Ectodermal cell (in vitro differentiated cells): ENCODE measurements around the gene TOR1A.

Experiments used
- H3K27ac ChIP-seq: 2 replicates; pipeline ENCODE4 v1.7.0; 2013; ENCODE audit warnings: mild to moderate bottlenecking, low read depth, low read length; ENCODE audit not compliant: insufficient read depth, poor library complexity, severe bottlenecking
- H3K27me3 ChIP-seq: 2 replicates; pipeline ENCODE4 v1.7.0; 2013; ENCODE audit warnings: mild to moderate bottlenecking, low read length; ENCODE audit not compliant: insufficient read depth, control insufficient read depth, poor library complexity, severe bottlenecking
- H3K36me3 ChIP-seq: one replicate; pipeline ENCODE4 v1.7.0; 2013; ENCODE audit warnings: low read length; ENCODE audit not compliant: control insufficient read depth, insufficient read depth
- H3K4me1 ChIP-seq: one replicate; pipeline ENCODE4 v1.7.0; 2013; ENCODE audit warnings: low read length; ENCODE audit not compliant: control insufficient read depth, insufficient read depth
- H3K4me3 ChIP-seq: 2 replicates; pipeline ENCODE4 v1.7.0; 2013; ENCODE audit warnings: low read depth, low read length, control low read depth; ENCODE audit not compliant: insufficient read depth
- H3K9me3 ChIP-seq: 2 replicates; pipeline ENCODE4 v1.7.0; 2013; ENCODE audit warnings: mild to moderate bottlenecking, low read length, moderate library complexity; ENCODE audit not compliant: control insufficient read depth
- WGBS, 2 experiments: methylation state at CpG; one replicate each; pipeline ENCODE4 v1.1.7; 2013; ENCODE audit warnings: missing lambda C conversion rate in 2 of 2; 5-methylcytosine and 5-hydroxymethylcytosine counted together

Gene TOR1A

DNA sequence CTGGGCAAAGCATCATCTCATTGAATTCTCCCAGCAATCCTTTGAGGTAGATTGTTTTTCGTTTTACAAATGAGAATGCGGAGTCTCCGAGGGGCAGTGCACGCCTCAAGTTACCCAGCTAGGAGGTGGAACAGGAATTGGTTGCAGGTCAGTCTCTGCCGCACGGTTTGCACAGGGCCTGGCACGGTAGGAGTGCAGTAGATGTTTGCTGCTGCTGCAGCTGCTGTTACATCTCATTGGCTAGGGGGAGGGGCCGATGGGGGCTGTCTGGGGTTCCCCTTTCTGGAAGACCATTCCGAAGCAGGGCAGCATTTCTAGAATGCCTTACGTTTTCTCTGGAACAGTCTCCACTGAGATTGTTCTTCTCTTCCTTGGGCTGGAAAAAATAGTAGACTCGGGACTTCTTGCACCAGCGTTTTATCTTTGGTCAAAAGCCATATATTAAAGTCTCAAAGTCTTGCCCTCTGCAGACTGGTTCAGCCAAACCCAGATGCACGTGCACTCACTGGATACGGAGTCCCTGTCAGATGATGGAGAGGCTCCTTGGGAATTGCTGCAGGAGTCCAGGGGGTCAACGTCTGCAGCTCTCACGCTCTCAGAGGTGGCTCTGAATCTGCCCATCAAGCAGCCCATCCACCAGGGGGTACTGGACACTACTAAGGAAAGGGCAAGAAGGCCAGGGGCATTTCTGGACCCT is 12.5 kb upstream of the TOR1A start:
- 68 to 69% methylated on average over 16 of the region's 16 CpGs for WGBS, 2 experiments
- no peaks in the 10 kb centered on the region for H3K9me3 ChIP-seq
- peak overlapping the region; percentile 92 for H3K4me3 ChIP-seq
- H3K27me3 ChIP-seq, result no peaks in the 10 kb centered on the region
- peaks cover 5% of the 10 kb centered on the region for H3K36me3 ChIP-seq
- peaks cover 5% of the 10 kb centered on the region for H3K4me1 ChIP-seq
- H3K27ac ChIP-seq, result no peak overlapping the region

DNA sequence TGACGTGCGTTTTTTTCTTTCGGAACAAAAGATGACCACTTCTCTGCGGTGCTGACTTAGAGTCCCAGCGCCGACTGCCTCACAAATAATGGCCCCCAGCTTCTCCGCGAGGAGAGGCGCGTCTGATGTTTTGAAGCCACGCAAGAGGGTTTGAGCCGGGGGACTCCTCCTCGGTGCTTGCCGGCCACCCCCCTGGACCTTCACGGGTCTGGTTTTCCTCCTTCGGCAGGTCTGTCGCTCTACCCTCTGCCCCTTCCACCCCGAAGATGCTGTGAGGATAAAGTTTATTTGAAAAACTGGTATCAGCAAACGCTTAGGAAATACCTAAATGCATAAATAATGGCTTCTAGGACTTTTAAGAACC is 11.9 kb upstream of the TOR1A start:
- H3K4me3 ChIP-seq, result peak overlapping the region; percentile 92
- H3K4me1 ChIP-seq, result peaks cover 5% of the 10 kb centered on the region
- 1 to 5% methylated on average over 18 to 19 of the region's 19 CpGs for WGBS, 2 experiments
- H3K27me3 ChIP-seq, result no peaks in the 10 kb centered on the region
- H3K27ac ChIP-seq, result no peak overlapping the region
- H3K9me3 ChIP-seq, result no peaks in the 10 kb centered on the region
- peaks cover 5% of the 10 kb centered on the region for H3K36me3 ChIP-seq

DNA sequence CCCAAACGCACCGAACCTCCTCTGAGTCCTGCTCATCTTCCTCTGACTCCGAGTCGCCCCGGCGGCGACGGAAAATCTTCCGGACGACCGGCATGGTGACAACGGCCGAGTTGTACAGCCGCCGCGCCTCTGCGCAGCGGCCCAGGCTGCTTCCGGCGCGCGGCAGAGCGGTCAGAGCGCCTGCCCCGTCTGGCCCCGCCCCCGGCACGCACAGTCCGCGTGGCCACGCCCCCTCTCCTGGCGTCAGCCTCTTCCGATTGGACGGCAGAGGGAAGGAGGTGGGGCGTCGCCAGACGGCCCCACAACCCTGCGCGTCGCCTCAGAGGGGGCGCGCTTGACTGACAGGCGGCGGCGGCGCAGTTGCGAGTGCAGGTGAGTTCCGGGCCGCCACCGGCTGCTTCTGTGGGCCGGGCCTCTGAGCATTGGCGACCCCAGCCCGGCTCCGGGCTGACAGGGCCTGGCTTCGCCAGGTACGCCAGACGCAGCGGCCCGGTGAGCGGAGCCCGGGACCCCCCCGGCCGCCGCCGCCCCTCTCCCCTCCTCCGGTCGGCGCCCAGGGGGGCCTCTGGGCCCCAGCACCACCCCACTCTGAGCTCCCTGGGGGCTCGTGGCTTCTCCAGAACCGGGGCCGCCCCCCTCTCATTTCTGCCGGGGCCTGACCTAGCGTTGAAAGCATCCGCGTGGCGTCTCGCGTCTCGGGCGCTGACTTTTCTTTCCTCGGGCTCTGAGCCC is 11.4 kb upstream of the TOR1A start, which contains the start of the genes C9orf78 and USP20:
C9orf78 (minus strand) TSS at position 148 of the 732 bp plus-strand sequence; CDS start at position 94, 54 bp downstream.
USP20 (plus strand) TSS at position 331 of the 732 bp plus-strand sequence. CDS start 17,098 bp downstream, outside the sequence.
- Histone ChIP-seq H3K4me3 (peak within 1 kb of the TSS; percentile 92), H3K27me3 (no peaks in the 10 kb centered on the region), H3K36me3 (peaks cover 9% of the 10 kb centered on the region), H3K27ac (no peak within 1 kb of the TSS), H3K4me1 (peaks cover 5% of the 10 kb centered on the region), H3K9me3 (no peaks in the 10 kb centered on the region)
- WGBS, 2 experiments, result 0% methylated on average over 81 of the region's 81 CpGs

DNA sequence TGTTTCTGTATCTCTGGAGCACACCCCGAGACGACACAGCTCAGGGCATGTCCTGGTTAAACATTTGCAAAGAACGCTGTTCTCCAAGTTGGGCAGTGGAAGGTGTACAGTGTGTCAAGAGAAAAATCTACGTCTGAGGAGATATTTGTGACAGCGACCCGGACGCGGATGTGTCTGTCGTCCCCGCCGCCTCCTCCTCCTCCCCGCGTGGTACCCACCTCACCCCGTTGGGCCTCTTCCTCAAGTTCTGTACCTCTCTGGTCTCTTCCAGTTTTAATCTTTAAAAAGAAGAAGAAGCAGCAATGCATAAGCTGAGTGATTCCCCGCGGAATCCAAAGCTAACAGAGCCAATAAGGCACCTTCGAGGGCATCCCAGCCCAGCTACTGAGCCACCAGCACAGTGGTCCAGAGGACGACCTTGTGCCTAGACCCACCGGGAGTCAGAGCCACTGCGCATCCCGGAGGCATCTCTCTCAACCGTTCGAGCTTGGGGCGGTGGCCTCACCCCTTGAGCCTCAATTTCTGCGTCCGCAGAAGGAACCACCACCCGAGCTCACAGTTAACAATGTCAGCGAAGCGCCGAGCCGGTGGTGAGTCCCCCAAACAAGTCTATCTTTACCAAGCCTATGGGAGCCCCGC is 10.7 kb upstream of the TOR1A start:
- Histone ChIP-seq H3K36me3 (peaks cover 15% of the 10 kb centered on the region), H3K9me3 (no peaks in the 10 kb centered on the region), H3K4me3 (peak overlapping the region; percentile 92), H3K27ac (no peak overlapping the region), H3K27me3 (no peaks in the 10 kb centered on the region), H3K4me1 (peaks cover 5% of the 10 kb centered on the region)
- 5 to 6% methylated on average over 32 of the region's 32 CpGs for WGBS, 2 experiments

DNA sequence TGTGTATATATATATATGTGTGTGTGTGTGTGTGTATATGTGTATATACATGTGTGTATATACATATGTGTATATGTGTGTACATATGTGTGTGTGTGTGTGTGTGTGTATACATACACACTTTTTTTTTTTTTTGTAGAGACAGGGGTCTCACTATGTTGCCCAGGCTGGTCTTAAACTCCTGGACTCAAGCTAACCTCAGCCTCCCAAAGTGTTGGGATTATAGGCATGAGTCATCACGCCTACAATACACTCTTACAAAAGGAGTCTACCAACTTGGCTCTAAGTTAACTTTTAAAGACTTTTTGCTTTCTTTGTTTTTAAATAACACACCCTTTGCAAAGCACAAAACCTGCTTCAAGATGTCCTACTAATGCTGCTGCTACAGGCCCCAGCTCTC is 9.0 kb upstream of the TOR1A start:
- no peak overlapping the region for H3K4me3 ChIP-seq
- H3K4me1 ChIP-seq, result peaks cover 5% of the 10 kb centered on the region
- no peaks in the 10 kb centered on the region for H3K27me3 ChIP-seq
- no peak overlapping the region for H3K27ac ChIP-seq
- 83 to 95% methylated on average over 1 of the region's 1 CpG for WGBS, 2 experiments
- H3K9me3 ChIP-seq, result no peaks in the 10 kb centered on the region
- H3K36me3 ChIP-seq, result peaks cover 25% of the 10 kb centered on the region

DNA sequence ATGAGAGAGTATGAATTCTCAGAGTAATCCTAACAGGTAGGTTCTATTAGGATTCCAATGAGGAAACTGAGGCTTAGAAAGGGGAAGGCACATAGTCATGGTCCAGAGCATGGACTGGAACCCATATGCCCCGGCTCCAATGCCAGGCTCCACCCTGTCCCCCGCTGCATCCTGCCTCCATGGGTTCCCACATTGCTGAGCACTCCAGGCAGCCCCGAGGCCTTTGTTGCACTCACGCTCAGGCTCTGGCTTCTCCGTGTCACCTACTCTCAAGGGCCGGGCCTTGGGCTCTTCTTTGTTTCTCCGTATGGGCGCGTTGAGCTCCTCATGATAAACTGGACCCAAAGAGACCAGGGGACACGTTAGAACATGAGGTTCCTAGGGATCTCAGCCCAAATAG is 5.0 kb upstream of the TOR1A start:
- Histone ChIP-seq H3K4me1 (no peaks in the 10 kb centered on the region), H3K9me3 (no peaks in the 10 kb centered on the region), H3K27me3 (no peaks in the 10 kb centered on the region), H3K27ac (no peak overlapping the region), H3K36me3 (peaks cover 25% of the 10 kb centered on the region), H3K4me3 (no peak overlapping the region)
- WGBS, 2 experiments, result 95% methylated on average over 10 of the region's 10 CpGs

DNA sequence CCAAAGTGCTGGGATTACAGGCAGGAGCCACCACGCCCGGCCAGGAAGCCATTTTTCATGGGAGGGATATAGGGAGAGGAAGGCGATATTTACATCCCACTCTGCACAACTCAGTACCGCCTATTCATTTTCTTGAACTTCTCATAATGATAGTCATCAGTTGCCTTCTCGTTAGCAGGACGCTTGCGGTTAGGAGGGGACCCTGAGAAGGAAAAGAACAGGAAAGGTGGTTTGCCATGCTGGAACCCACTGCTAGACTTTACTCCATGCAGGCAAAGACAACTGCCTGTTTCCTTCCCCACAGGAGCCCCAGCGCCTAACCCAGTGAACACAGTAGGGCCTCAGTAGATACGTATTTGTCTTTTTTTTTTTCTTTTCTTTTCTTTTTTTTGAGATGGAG is 4.1 kb upstream of the TOR1A start:
- peaks cover 25% of the 10 kb centered on the region for H3K36me3 ChIP-seq
- no peak overlapping the region for H3K4me3 ChIP-seq
- no peaks in the 10 kb centered on the region for H3K9me3 ChIP-seq
- H3K27ac ChIP-seq, result no peak overlapping the region
- H3K27me3 ChIP-seq, result no peaks in the 10 kb centered on the region
- H3K4me1 ChIP-seq, result no peaks in the 10 kb centered on the region
- WGBS, 2 experiments, result 89% methylated on average over 9 of the region's 9 CpGs

DNA sequence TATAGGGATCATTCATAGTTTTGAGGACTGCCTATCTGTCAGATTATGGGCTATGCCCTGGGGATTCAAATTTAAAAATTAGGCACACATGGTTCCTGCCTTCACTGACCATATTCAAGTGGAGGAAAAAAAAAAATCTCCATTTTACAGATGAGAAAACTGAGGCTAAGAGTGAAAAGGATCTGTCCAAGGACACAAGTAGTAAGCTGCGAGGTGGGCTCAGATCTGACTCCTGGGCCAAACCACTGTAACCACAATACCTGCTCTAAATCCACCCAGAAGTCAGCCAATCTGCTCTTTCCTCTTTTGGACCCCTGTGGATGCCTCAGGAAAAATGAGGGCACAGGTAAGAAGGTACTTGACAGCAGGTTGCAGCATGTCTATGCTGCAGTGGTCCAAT is 2.8 kb upstream of the TOR1A start:
- no peaks in the 10 kb centered on the region for H3K27me3 ChIP-seq
- no peak overlapping the region for H3K4me3 ChIP-seq
- no peaks in the 10 kb centered on the region for H3K4me1 ChIP-seq
- H3K36me3 ChIP-seq, result peaks cover 27% of the 10 kb centered on the region
- H3K27ac ChIP-seq, result no peak overlapping the region
- WGBS, 2 experiments, result 89 to 93% methylated on average over 1 of the region's 1 CpG
- H3K9me3 ChIP-seq, result no peaks in the 10 kb centered on the region

DNA sequence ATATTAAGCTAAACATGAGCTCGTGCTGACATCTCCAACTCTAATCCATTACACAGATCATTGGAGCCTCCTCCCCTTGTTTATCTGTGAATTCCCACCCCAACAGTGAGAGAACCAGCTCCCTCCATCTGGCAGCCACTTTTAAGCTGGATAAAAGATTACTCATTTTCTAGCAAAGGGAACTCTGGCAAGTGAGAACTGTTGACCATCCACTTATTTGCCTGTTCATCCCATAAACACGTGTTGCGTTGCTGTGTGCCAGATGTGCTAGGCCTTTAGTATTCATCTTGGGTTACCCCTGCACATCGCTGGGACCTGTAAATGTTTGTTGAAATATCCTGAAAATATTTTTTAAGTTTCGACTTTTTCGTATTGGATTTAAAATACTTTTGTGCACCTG is 2.4 kb upstream of the TOR1A start:
- Histone ChIP-seq H3K27ac (no peak overlapping the region), H3K4me1 (no peaks in the 10 kb centered on the region), H3K27me3 (no peaks in the 10 kb centered on the region), H3K4me3 (no peak overlapping the region), H3K36me3 (peaks cover 27% of the 10 kb centered on the region), H3K9me3 (no peaks in the 10 kb centered on the region)
- 96 to 98% methylated on average over 6 of the region's 6 CpGs for WGBS, 2 experiments

DNA sequence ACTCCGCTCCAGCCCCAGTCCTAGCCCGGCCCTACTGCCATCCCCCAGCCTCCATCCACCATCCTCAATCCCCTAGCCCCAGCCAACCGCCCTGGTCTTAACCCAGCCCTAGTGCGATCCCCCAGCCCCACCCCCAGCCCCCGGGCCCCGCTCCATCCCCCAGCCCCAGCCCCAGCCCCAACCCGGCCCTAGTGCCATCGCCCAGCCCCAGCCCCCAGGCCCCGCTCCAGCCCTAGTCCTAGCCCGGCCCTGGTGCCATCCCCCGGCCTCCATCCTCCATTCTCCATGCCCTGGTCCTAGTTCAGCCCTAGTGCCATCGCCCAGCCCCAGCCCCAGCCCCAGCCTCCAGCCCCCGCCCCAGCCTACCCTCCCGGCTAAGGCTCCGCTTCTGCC is 398 bp downstream of the TOR1A start:
- no peaks in the 10 kb centered on the region for H3K27me3 ChIP-seq
- H3K36me3 ChIP-seq, result peaks cover 23% of the 10 kb centered on the region
- 0 to 1% methylated on average over 11 to 14 of the region's 15 CpGs for WGBS, 2 experiments

More for the DNA sequence above, 398 bp downstream of the TOR1A start:
- Histone ChIP-seq H3K9me3 (no peaks in the 10 kb centered on the region), H3K27ac (no peak overlapping the region), H3K4me3 (peak overlapping the region; percentile 84), H3K4me1 (no peaks in the 10 kb centered on the region)
